H1 (cell line): ENCODE data around the gene OXSR1. TPM values are rescaled to one million over a fixed set of nuclear protein-coding genes. Genes with fewer than 3 reads are reported as not detected.

Experiments
- CEBPB ChIP-seq: IDR thresholded peaks from 2 replicates; pipeline ENCODE4 v1.6.1; 2012; ENCODE audit warnings: low read depth, low read length
- polyA plus RNA-seq, 7 experiments: library from polyadenylated mRNA; depleted of rRNA in 3 of 7; stranded (reverse) in 5 of 7; unstranded in 2 of 7; fragments of >200 nt in 5 of 7; fragments of 200-250 nt in 2 of 7; gene quantifications; 1 replicate in 5 of 7; 2 replicates in 1 of 7; 4 replicates in 1 of 7; pipeline versions ENCODE4 v1.2.1 to v1.2.3, GENCODE V29; 2011 to 2013; ENCODE audit warnings: missing spikeins in 2 of 7, mixed read lengths in 2 of 7
- total RNA-seq: library from RNA; stranded (reverse); fragmentation: NEBNext Ultra II Directional; extraction: Animal tissue kit (Norgen Biotek cat#: 25700); gene quantifications from 2 replicates; pipeline ENCODE4 v1.2.1, GENCODE V29; 2021

OXSR1 gene
- total and polyA plus RNA-seq, 2 of the 8 experiments (the other 6 are each of a cell fraction or from before 2014, with no cell fraction given) = 25.1 to 47.0 TPM

GRCh38 chr3:38119248-38119544, 46.1 kb upstream of the OXSR1 start (continued):
- TF ChIP-seq CEBPB = no peak
